CD4-positive, alpha-beta T cell (primary cell): ENCODE measurements around the gene ANKRD65. TPM values are rescaled to one million over a fixed set of nuclear protein-coding genes. Genes with fewer than 3 reads are reported as not detected.

Source experiments
- ATAC-seq: fragments of 200-7000 bp; cut with Tn5 transposase; one replicate; pipeline ENCODE4 v1.10.0; 2022; ENCODE audit warnings: mild to moderate bottlenecking; ENCODE audit not compliant: poor library complexity
- CTCF ChIA-PET: fragments of 350-600 bp; sonication (Branson Sonifier 250); formaldehyde crosslinking; loops from one replicate; lab custom pipeline; 2021; ENCODE audit warnings: antibody characterized with exemption, inconsistent platforms; lab: Charles Lee
- POLR2A ChIA-PET: fragments of 350-600 bp; sonication (Branson Sonifier 250); formaldehyde crosslinking; loops from one replicate; lab custom pipeline; 2021; ENCODE audit warnings: antibody characterized with exemption, inconsistent platforms; lab: Charles Lee
- DNase-seq, 14 experiments: peaks; one replicate each; pipeline ENCODE4 v3.0.0-alpha.2; 2013 to 2020; ENCODE audit warnings: mixed read lengths in 2 of 14
- H3K27ac ChIP-seq, 2 donors: one replicate each; pipeline versions ENCODE4 v1.5.1 to v1.7.0; 2013; ENCODE audit warnings: low read length in 2 of 2, low read depth in 1 of 2, mild to moderate bottlenecking in 1 of 2
- H3K27me3 ChIP-seq, 2 experiments: 1 replicate in 1 of 2; 2 replicates in 1 of 2; pipeline versions ENCODE4 v1.6.1 to v1.7.0; 2013; ENCODE audit warnings: low read length in 2 of 2, control low read depth in 1 of 2, mild to moderate bottlenecking in 1 of 2, moderate library complexity in 1 of 2; ENCODE audit not compliant: insufficient read depth in 2 of 2, control insufficient read depth in 1 of 2
- H3K36me3 ChIP-seq: one replicate; pipeline ENCODE4 v1.6.1; 2013; ENCODE audit warnings: low read length, control low read depth; ENCODE audit not compliant: insufficient read depth
- H3K4me1 ChIP-seq: one replicate; pipeline ENCODE4 v1.6.1; 2013; ENCODE audit warnings: low read length, control low read depth; ENCODE audit not compliant: insufficient read depth
- H3K4me3 ChIP-seq: one replicate; pipeline ENCODE4 v1.5.1; 2013; ENCODE audit warnings: mild to moderate bottlenecking, low read length, moderate library complexity
- H3K9me3 ChIP-seq, 2 experiments: 1 replicate in 1 of 2; 2 replicates in 1 of 2; pipeline versions ENCODE4 v1.6.1 to v1.7.0; 2013; ENCODE audit warnings: low read length in 2 of 2, mild to moderate bottlenecking in 2 of 2, control low read depth in 1 of 2, moderate library complexity in 1 of 2; ENCODE audit not compliant: control insufficient read depth in 1 of 2, insufficient read depth in 1 of 2
- H3K27ac Mint-ChIP-seq: one replicate; pipeline ENCODE4 v1.8.0; 2020; ENCODE audit warnings: mixed read lengths
- H3K27me3 Mint-ChIP-seq: one replicate; pipeline ENCODE4 v1.8.0; 2021; ENCODE audit warnings: mixed read lengths
- H3K36me3 Mint-ChIP-seq: one replicate; pipeline ENCODE4 v1.8.0; 2021; ENCODE audit warnings: low read depth, mixed read lengths
- H3K4me1 Mint-ChIP-seq: one replicate; pipeline ENCODE4 v1.8.0; 2021; ENCODE audit warnings: low read depth, mixed read lengths
- H3K4me3 Mint-ChIP-seq: one replicate; pipeline ENCODE4 v1.8.0; 2020; ENCODE audit warnings: mild to moderate bottlenecking, mixed read lengths
- H3K9me3 Mint-ChIP-seq: one replicate; pipeline ENCODE4 v1.8.0; 2020; ENCODE audit warnings: mixed read lengths
- CTCF ChIP-seq: fragments of 200-600 bp; IDR thresholded peaks from one replicate; pipeline ENCODE4 v1.8.0; 2022; ENCODE audit warnings: antibody characterized with exemption, mild to moderate bottlenecking
- intact Hi-C, 2 experiments: fragments of 100-400 bp; cut with DNase I in 1 of 2; cut with micrococcal nuclease in 1 of 2; formaldehyde crosslinking; loops; one replicate each; pipeline versions ENCODE4 v1.15.1 to v1.9.0; 2023 to 2025; cut with DNase I, micrococcal nuclease
- total RNA-seq, 174 experiments: library from RNA in 2 of 174; stranded (reverse) in 2 of 174; gene quantifications; one replicate each; pipeline ENCODE4 v1.2.3 and lab custom pipeline; 2021 to 2026

Gene ANKRD65
- total RNA-seq, 2 experiments from 2014 or later = not detected

DNA sequence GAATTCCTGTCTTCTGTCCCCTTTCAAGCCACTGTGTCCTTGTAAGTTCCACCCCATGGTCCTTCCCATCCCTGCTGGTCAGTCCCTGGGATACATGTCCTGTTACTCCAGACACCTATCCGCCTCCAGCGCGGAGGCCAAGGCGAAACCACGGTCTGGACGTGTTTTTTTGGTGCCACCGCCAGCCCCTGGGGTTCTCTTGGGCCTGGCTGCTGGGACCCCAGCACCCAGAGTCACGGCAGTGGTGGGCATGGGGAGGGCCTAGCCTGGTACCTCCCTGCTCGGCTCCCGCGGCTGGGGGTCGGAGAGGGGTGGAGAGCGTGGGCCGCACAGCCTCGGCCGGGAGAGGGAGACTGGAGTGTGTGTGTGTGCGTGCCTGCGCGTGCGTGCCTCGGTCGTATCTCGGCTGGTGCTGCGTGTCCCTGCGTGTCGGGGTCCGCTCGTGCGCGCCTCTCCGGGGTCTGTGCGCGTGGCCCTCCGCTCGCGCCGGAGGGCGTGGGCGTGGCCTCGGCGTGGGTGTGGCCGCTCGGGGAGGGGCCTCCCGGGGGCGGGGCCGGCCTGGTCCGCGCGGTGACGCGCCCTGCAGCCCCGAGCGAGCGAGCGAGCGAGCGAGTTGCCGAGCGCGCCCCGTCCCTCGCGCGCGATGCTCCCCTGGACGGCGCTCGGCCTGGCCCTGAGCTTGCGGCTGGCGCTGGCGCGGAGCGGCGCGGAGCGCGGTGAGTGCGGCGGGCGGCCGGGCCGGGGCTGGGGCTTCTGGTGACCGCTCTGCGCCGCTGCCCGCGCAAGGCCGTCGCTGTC lies 14.2 kb upstream of the ANKRD65 start, which contains the start of gene VWA1:
Gene VWA1, plus strand, starts transcription at position 585 of the 798 bp plus-strand sequence. Its CDS starts 59 bp downstream, at position 644.
- ATAC-seq (peak; percentile 78), DNase-seq (peak in 13 of 14 experiments; percentile 26 to 74 (median 48))
- Histone ChIP-seq H3K4me1 (peaks cover 24% of the 10 kb centered on the region), H3K36me3 (no peaks in the 10 kb centered on the region), H3K27me3 (peaks cover 56 to 65% of the 10 kb centered on the region in 2 experiments), H3K9me3 (peaks cover 0 to 31% of the 10 kb centered on the region in 2 experiments), H3K27ac (no peak within 1 kb of the TSS), H3K4me3 (no peak within 1 kb of the TSS)
- no peaks in the 10 kb centered on the region for H3K4me1 Mint-ChIP-seq
- TF ChIP-seq CTCF = no peak
- H3K4me3 Mint-ChIP-seq = peak within 1 kb of the TSS; percentile 20
- no peaks in the 10 kb centered on the region for H3K36me3 Mint-ChIP-seq
- POLR2A ChIA-PET = no interaction called here
- H3K9me3 Mint-ChIP-seq = no peaks in the 10 kb centered on the region
- H3K27me3 Mint-ChIP-seq = peaks cover 11% of the 10 kb centered on the region
- H3K27ac Mint-ChIP-seq = no peak within 1 kb of the TSS
- CTCF ChIA-PET = no interaction called here
- intact Hi-C loops = no loop called here

DNA sequence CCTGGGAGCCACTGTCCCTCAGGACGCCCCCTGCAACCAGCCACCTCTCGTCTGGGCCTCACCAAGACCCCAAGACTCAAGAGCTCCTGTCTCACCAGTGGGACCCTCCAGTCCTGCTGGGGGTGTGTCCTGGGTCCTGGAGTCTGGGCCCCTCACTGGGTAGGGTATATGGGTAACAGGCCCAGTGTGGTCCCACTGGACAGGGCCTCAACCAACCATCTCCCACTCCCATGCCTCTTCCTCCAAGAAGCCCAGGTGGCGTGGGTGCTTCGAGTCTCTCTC lies 13.7 kb upstream of the ANKRD65 start:
- no peak overlapping the region for H3K27ac ChIP-seq
- peaks cover 56 to 70% of the 10 kb centered on the region in 2 experiments for H3K27me3 ChIP-seq
- ChIA-PET POLR2A (no interaction called here), CTCF (no interaction called here)
- H3K9me3 ChIP-seq = peaks cover 0 to 31% of the 10 kb centered on the region in 2 experiments
- intact Hi-C loops = no loop called here
- Mint-ChIP-seq H3K9me3 (no peaks in the 10 kb centered on the region), H3K4me1 (no peaks in the 10 kb centered on the region), H3K36me3 (no peaks in the 10 kb centered on the region), H3K27ac (no peak overlapping the region), H3K27me3 (peaks cover 15% of the 10 kb centered on the region), H3K4me3 (no peak overlapping the region)
- no peak for TF ChIP-seq CTCF
- ATAC-seq (no peak), DNase-seq (no peak)
- no peaks in the 10 kb centered on the region for H3K36me3 ChIP-seq
- H3K4me1 ChIP-seq = peaks cover 24% of the 10 kb centered on the region
- no peak overlapping the region for H3K4me3 ChIP-seq

DNA sequence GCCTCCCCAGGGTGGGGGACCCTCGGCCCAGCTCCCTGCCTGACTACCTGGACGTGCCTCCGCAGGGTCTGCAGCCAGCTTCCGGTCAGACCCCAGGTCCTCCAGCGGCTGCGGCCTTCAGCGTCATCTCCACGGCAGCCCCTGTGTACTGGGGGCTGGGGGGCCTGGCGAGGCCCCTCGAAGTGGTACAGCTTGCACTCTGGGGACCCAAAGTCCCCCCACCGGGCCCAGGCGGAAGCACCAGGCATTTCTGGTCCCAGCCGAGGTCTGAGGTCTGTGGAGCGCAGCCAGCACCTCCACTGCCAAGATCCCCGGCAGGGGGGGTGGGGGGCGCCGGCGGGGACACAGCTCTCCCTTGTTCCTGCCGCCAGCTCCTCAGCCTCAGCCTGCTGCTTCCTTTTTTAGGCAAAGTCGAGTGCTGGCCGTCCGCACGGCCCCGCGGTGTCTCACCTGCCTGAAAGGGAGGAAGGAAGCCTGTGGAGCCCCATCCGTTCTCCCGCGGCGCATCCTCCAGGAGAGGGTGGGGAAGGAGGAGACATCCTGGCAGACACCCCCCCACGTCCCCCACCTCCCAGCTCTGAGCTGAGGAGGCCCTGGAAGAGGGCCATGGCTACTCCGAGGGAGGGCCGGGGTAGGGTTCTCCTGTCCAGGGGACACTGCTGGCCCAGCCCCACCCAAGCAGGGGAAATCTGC lies 13.2 kb upstream of the ANKRD65 start:
- no peak for ATAC-seq
- intact Hi-C loops = no loop called here

More for the DNA sequence above, 13.2 kb upstream of the ANKRD65 start:
- H3K27ac Mint-ChIP-seq = no peak overlapping the region
- no peaks in the 10 kb centered on the region for H3K4me1 Mint-ChIP-seq
- TF ChIP-seq CTCF = no peak
- peaks cover 20% of the 10 kb centered on the region for H3K27me3 Mint-ChIP-seq
- POLR2A ChIA-PET = no interaction called here
- H3K27me3 ChIP-seq = peaks cover 56 to 72% of the 10 kb centered on the region in 2 experiments
- peaks cover 0 to 31% of the 10 kb centered on the region in 2 experiments for H3K9me3 ChIP-seq
- no peaks in the 10 kb centered on the region for H3K36me3 ChIP-seq
- CTCF ChIA-PET = no interaction called here
- H3K4me3 ChIP-seq = no peak overlapping the region
- no peak overlapping the region for H3K4me3 Mint-ChIP-seq
- peaks cover 24% of the 10 kb centered on the region for H3K4me1 ChIP-seq
- DNase-seq = peak in 1 of 14 experiments; percentile 36
- no peaks in the 10 kb centered on the region for H3K9me3 Mint-ChIP-seq
- no peak overlapping the region for H3K27ac ChIP-seq
- H3K36me3 Mint-ChIP-seq = no peaks in the 10 kb centered on the region
